ENCODE data around the gene KIAA1549. TPM values are rescaled to one million over a fixed set of nuclear protein-coding genes. Genes with fewer than 3 reads are reported as not detected.
A peak's percentile ranks its signal among the peaks of the same experiment; 100 is the strongest.

Gene KIAA1549
- total RNA-seq, 3 donors from 2014 or later (not counting 1 experiment from before 2014, with no cell fraction given) = 0.08 to 0.09 (median 0.09) TPM

DNA sequence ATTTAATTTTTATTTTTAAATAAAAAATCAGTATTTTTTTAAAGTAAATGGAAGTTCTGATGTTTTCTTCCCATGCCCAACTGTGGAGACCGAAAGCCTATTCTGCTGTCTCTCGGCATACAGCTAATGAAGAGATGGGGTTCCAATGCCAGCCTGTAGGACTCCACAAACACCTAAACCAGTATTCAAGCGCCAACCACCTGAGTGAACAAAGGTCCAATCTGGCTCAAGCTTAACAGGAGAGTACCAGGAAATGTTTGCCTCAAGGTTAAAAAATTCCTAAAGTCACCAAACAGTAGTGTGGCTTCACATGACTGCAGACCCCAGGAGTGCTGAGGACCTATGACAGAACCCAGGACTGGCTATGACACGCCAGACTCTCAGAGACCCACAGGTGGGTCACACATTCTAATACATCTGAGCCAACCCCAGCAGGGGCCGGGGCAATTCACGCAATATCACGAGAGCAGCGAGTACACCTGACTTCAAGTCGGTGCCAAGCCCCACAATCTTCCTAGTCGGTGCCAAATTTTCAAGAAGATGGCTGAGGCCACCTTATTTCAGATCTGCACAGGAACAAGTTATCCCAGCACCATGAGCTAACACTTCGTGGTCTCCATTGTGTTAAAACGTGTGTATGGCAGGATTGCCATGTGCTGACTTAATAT, 31.6 kb downstream of the KIAA1549 start:
- Histone ChIP-seq H3K27ac (ENCODE audit: low read length) (no peak overlapping the region), H3K36me3 (ENCODE audit: control insufficient read depth, insufficient read depth, low read length) (no peaks in the 10 kb centered on the region), H3K4me1 (ENCODE audit: control insufficient read depth, insufficient read depth, low read length) (no peaks in the 10 kb centered on the region), H3K4me3 (ENCODE audit: low read length) (no peak overlapping the region), H3K9me3 (ENCODE audit: control insufficient read depth, insufficient read depth, low read length) (no peaks in the 10 kb centered on the region), H3K27me3 (ENCODE audit: control insufficient read depth, insufficient read depth, low read length) (no peaks in the 10 kb centered on the region)
- Mint-ChIP-seq H3K36me3 (no peaks in the 10 kb centered on the region), H3K4me3 (no peak overlapping the region), H3K9me3 (no peaks in the 10 kb centered on the region), H3K27me3 (ENCODE audit: low read depth in 2 of 2) (peaks cover 14 to 24% of the 10 kb centered on the region in 2 donors), H3K4me1 (no peaks in the 10 kb centered on the region), H3K27ac (no peak overlapping the region)
- intact Hi-C loops (cut with micrococcal nuclease) = no loop called here
- no peak for ATAC-seq
- DNase-seq = no peak
- TF ChIP-seq, protein P1, sequence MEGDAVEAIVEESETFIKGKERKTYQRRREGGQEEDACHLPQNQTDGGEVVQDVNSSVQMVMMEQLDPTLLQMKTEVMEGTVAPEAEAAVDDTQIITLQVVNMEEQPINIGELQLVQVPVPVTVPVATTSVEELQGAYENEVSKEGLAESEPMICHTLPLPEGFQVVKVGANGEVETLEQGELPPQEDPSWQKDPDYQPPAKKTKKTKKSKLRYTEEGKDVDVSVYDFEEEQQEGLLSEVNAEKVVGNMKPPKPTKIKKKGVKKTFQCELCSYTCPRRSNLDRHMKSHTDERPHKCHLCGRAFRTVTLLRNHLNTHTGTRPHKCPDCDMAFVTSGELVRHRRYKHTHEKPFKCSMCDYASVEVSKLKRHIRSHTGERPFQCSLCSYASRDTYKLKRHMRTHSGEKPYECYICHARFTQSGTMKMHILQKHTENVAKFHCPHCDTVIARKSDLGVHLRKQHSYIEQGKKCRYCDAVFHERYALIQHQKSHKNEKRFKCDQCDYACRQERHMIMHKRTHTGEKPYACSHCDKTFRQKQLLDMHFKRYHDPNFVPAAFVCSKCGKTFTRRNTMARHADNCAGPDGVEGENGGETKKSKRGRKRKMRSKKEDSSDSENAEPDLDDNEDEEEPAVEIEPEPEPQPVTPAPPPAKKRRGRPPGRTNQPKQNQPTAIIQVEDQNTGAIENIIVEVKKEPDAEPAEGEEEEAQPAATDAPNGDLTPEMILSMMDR (IDR thresholded peaks at IDR 0.05) = no peak
- WGBS (ENCODE audit: insufficient coverage) = 94% methylated on average over 12 of the region's 12 CpGs

DNA sequence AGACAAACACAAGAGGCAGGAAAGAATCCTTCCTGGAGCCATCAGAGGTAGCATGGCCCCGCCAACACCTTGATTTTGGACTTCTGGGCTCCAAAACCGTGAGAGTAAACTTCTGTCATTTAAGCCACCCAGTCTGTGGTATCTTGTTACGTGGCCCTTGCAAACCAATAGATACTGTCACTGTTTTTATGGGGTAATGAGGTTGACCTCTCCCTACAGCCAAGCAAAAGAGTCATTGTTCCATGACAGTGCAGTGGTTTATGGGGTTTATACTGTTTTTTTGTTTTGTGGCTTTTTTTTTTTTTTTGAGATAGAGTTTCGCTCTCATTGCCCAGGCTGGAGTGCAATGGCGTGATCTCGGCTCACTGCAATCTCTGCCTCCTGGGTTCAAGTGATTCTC, 32.8 kb downstream of the KIAA1549 start:
- TF ChIP-seq, protein P1 (IDR thresholded peaks at IDR 0.05) = no peak
- H3K4me3 ChIP-seq (ENCODE audit: low read length) = no peak overlapping the region
- no peaks in the 10 kb centered on the region for H3K36me3 ChIP-seq (ENCODE audit: control insufficient read depth, insufficient read depth, low read length)
- no peak overlapping the region for H3K27ac ChIP-seq (ENCODE audit: low read length)
- H3K4me3 Mint-ChIP-seq = no peak overlapping the region
- no peaks in the 10 kb centered on the region for H3K9me3 Mint-ChIP-seq
- peaks cover 14 to 24% of the 10 kb centered on the region in 2 donors for H3K27me3 Mint-ChIP-seq (ENCODE audit: low read depth in 2 of 2)
- no peaks in the 10 kb centered on the region for H3K27me3 ChIP-seq (ENCODE audit: control insufficient read depth, insufficient read depth, low read length)
- no peak for DNase-seq
- peak in 2 of 3 donors; percentile 45 to 62 for ATAC-seq
- H3K27ac Mint-ChIP-seq = no peak overlapping the region
- no peaks in the 10 kb centered on the region for H3K4me1 ChIP-seq (ENCODE audit: control insufficient read depth, insufficient read depth, low read length)
- H3K4me1 Mint-ChIP-seq = no peaks in the 10 kb centered on the region
- no peaks in the 10 kb centered on the region for H3K36me3 Mint-ChIP-seq
- 44% methylated on average over 6 of the region's 6 CpGs for WGBS (ENCODE audit: insufficient coverage)
- H3K9me3 ChIP-seq (ENCODE audit: control insufficient read depth, insufficient read depth, low read length) = no peaks in the 10 kb centered on the region
- intact Hi-C loops (cut with micrococcal nuclease) = no loop called here

DNA sequence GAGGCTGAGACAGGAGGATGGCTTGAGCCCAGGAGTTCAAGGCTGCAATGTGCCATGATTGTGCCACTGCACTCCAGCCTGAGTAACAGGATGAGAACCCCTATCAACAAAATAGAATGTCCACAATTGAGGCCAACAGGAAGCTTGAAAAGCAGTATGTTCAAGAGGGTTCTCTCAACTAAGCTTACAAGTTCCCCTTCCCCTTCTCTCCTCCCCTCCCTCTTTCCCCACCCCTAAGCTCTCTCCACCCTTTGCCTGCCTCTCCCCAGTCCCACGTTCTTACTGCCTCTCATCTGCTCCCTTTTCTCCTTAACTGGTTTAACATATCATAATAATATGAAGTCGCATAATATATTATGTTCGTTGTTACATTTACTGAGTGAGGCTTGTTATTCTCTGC, 35.4 kb downstream of the KIAA1549 start:
- H3K9me3 ChIP-seq (ENCODE audit: control insufficient read depth, insufficient read depth, low read length) = no peaks in the 10 kb centered on the region

More for the DNA sequence above, 35.4 kb downstream of the KIAA1549 start:
- no peaks in the 10 kb centered on the region for H3K36me3 ChIP-seq (ENCODE audit: control insufficient read depth, insufficient read depth, low read length)
- no peak for DNase-seq
- Mint-ChIP-seq H3K4me1 (no peaks in the 10 kb centered on the region), H3K27ac (no peak overlapping the region), H3K27me3 (ENCODE audit: low read depth in 2 of 2) (peaks cover 7 to 14% of the 10 kb centered on the region in 2 donors), H3K36me3 (no peaks in the 10 kb centered on the region), H3K9me3 (no peaks in the 10 kb centered on the region), H3K4me3 (no peak overlapping the region)
- H3K4me3 ChIP-seq (ENCODE audit: low read length) = no peak overlapping the region
- no peaks in the 10 kb centered on the region for H3K4me1 ChIP-seq (ENCODE audit: control insufficient read depth, insufficient read depth, low read length)
- intact Hi-C loops (cut with micrococcal nuclease) = no loop called here
- WGBS (ENCODE audit: insufficient coverage) = 57% methylated on average over 3 of the region's 3 CpGs
- TF ChIP-seq, protein P1 (IDR thresholded peaks at IDR 0.05) = no peak
- no peaks in the 10 kb centered on the region for H3K27me3 ChIP-seq (ENCODE audit: control insufficient read depth, insufficient read depth, low read length)
- H3K27ac ChIP-seq (ENCODE audit: low read length) = no peak overlapping the region
- no peak for ATAC-seq

Data from natural killer cell (primary cell).